Liver (tissue), 3 donors: ENCODE results near the gene IGF2BP1.

Source experiments
- CTCF ChIP-seq: fragments of 150-350 bp; IDR thresholded peaks from 2 replicates; pipeline ENCODE4 v1.5.1; 2017; ENCODE audit warnings: improper control_type of control experiment, low read depth, low read length; ENCODE audit not compliant: missing input control
- FOXA1 ChIP-seq: IDR thresholded peaks from 2 replicates; pipeline ENCODE4 v1.6.1; 2016; ENCODE audit warnings: antibody characterized with exemption
- GABPA ChIP-seq, 2 donors: IDR thresholded peaks in 1 of 2; conservative IDR thresholded peaks in 1 of 2; 2 replicates each; pipeline ENCODE4 v1.6.1; 2016; ENCODE audit warnings: antibody characterized with exemption in 2 of 2, mild to moderate bottlenecking in 1 of 2, moderate library complexity in 1 of 2
- JUND ChIP-seq, 2 donors: IDR thresholded peaks; 2 replicates each; pipeline ENCODE4 v1.6.1; 2016; ENCODE audit warnings: antibody characterized with exemption in 2 of 2
- REST ChIP-seq: IDR thresholded peaks from 2 replicates; pipeline ENCODE4 v1.6.1; 2016; ENCODE audit warnings: antibody characterized with exemption, mild to moderate bottlenecking
- RXRA ChIP-seq, 2 donors: IDR thresholded peaks; 2 replicates each; pipeline ENCODE4 v1.6.1; 2017 to 2018; ENCODE audit warnings: antibody characterized with exemption in 2 of 2, mild to moderate bottlenecking in 1 of 2
- TAF1 ChIP-seq: conservative IDR thresholded peaks from 2 replicates; pipeline ENCODE4 v1.6.1; 2016; ENCODE audit warnings: antibody characterized with exemption, mild to moderate bottlenecking
- donor health status: healthy.
- donor health status: healthy.

DNA sequence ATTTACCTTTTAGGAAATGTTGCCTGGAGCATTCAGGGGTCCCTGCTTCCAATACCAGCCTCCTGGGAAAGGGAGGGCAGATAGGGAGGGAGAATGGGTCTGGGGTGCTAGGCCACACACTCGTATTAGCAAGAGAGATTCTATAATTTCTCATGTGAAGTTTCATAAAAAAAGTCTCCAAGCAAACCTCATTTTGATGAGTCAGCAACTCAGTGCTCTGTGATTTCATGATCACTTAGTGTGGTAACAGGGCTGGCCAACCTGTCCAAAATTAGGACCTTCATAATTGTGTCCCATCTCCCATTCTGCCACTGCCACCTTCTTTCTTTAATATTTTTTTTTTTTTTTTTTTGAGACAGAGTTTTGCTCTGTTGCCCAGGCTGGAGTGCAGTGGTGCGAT, 41.4 kb downstream of the IGF2BP1 start:
- TF ChIP-seq CTCF (no peak), REST (no peak), JUND (IDR thresholded peaks at IDR 0.05) (no peak), FOXA1 (no peak), RXRA (IDR thresholded peaks at IDR 0.05) (no peak), GABPA (IDR thresholded peaks at IDR 0.05 in 1 of 2, conservative IDR thresholded peaks at IDR 0.05 in 1 of 2) (no peak), TAF1 (no peak)
